Epithelial cell of alveolus of lung (primary cell): ENCODE measurements around the gene LLPH. TPM values are rescaled to one million over a fixed set of nuclear protein-coding genes. Genes with fewer than 3 reads are reported as not detected.

Experiments
- total RNA-seq: library from RNA; depleted of rRNA; stranded (reverse); fragments of >200 nt; gene quantifications from 2 replicates; pipeline ENCODE4 v1.2.1, GENCODE V29; 2015

LLPH gene
- 11.0 and 11.3 TPM in 2 replicates for total RNA-seq

DNA sequence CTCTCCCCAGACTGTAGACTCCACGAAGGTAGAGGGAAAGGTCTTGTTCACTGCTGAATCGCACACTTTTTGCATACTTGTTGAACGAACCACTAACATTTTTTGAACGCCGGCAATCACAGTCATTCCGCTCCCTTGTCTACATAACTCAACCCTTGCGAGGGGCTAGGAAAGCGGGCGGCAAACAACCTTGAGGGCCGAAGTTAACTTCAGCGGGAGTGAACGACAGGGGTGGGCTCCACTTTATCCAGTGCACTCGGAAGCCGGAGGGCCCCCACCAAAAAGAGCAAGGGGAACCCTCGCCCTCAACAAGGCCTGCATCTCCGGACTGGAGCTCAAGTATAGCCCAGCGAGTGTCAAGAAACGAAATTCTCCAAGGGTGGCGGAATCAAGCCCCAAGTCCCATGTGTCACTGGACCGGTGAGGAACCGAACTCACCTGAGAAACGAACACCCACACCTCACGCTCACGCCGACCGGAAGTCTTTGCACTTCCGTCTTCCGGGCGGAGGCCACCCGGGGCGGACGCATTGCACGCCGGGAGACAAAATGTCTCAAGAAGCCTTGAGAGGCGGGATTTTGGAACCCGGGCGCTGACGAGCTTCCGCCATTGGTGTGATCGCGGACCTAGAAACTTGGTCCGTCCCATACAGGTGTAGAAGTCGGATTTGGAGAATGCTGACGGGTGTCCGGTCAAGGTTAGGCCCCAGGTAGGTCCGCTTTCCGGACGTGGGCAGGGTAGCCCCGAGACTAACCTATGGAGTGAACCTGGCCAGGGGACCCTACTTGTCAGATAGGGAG, at the start of gene LLPH:
LLPH (minus strand) TSS at position 484 of the 800 bp plus-strand sequence. CDS start 1,644 bp downstream, outside the sequence.

DNA sequence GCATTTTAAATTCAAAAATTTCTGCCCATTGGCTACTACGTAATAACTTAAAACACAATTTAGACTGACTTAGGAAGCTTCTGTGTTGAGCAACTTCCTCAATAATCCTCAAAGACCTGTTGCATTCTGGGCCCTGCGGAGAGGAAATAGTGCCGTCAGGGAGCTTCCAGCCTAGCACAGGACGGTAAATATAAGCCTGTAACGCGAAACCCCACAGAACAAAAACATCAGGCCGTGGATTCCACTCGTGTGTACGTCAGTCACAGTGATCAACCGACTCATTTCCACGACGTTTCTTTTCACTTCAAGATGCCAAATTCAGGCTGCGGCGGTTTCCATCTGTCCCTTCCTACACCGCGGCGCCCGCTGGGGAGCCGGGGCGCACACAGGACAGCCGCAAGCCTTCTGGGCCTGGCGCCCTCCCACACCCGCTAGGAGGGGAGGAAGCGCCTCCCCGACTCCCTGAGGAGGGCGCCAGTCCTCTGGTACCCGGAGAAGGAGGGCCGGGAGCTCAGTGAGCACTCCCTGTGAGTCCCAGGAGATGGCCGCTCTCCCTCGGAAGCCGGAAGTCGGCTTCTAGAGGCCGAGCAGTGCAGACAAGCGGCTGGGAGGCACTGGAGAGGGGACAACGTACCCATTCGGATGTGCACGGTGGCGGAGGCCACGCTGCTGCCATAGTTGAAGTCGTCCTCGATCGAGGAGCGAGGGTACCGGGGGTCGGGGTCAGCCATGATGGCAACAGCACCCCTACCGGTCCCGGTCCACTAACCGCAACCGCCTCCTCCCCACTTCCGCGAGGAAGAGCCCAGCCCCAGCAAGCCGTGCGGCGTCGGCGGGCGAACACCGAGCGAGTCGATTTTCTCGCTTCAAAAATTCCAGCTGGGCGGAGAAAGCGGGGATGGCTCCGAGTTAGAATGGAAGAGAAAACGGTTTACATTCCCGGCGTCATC, 38.9 kb upstream of the LLPH start, which contains the start of gene TMBIM4:
TMBIM4 (minus strand) TSS at position 776 of the 950 bp plus-strand sequence; CDS start at position 731, 45 bp downstream.

Other genes with a start within 250 kb of the LLPH start
- gene TMBIM4, start 39.2 kb upstream of the LLPH start, total RNA-seq = 69.7 and 77.4 TPM in 2 replicates
- gene IRAK3, start 58.5 kb upstream of the LLPH start, total RNA-seq = 16.0 and 20.9 TPM in 2 replicates
- 1.3 and 3.4 TPM in 2 replicates for gene HELB, start 171.7 kb upstream of the LLPH start, total RNA-seq